GM19238 (cell line): ENCODE measurements around the gene SH3RF1.

Experiments used
- DNase-seq: peaks from one replicate; pipeline ENCODE4 v3.0.0; 2011; ENCODE audit warnings: low spot score; ENCODE audit not compliant: insufficient read length

The SH3RF1 gene

GRCh38 chr4:169110633-169111032 lies 160.1 kb downstream of the SH3RF1 start:
- DNase-seq, result no peak

DNA sequence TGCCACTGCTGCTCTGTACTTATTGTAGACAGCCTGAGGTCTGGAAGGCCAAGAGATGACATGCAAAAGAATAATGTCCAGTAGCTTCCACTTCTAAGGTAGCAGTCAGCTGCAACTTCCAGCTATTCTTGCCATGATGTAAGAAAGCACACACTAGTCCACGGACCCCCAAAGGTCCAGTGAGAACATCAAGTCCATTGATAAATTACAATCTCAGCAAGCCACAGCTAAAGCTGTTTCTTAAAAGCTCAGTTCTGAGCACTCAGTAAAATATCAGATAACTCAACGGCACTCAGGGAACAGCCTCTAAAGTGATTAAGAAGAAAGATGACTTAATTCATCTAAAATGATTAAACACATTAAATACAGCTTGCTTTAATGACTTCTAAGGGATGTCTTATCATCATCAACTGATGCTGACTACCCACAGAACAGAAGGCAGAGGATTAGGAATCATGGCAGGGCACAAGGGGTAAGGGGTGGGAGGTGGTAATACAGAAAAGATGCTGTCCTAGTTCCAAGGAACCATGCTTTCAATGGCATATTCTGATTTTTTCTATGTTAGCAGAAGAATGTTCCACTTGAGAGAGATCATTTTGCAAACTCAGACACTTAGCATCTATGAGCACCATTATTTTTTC lies 161.6 kb downstream of the SH3RF1 start:
- DNase-seq, result no peak

DNA sequence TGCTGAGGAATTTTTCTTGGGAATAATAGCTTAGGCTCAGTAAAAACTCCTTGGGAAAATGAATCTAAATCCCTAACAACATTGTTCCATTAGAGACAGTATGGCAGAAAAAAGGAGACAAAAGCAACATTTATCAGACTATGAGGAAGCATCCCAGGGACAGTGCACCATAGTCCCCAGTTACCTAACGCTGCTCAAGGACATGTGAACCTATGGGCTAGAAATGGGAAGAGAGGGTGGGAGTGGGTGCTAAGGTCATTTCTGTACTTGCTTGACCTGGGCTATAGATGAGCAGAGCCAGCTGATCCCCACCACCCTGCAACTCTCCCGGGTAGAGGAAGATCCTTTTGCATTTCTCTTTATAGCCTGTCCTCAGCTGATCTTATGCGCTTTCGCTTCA lies 162.5 kb downstream of the SH3RF1 start:
- DNase-seq, result no peak

- DNase-seq, result no peak
Measured at GRCh38 chr4:169107528-169107927, 163.2 kb downstream of the SH3RF1 start.

GRCh38 chr4:169106696-169107229 lies 164.0 kb downstream of the SH3RF1 start:
- DNase-seq, result no peak

- no peak for DNase-seq
Measured at GRCh38 chr4:169105620-169106019, 165.1 kb downstream of the SH3RF1 start.

- DNase-seq, result no peak
Measured at GRCh38 chr4:169103966-169104412, 166.8 kb downstream of the SH3RF1 start.

GRCh38 chr4:169102026-169102425 lies 168.7 kb downstream of the SH3RF1 start:
- DNase-seq, result no peak

GRCh38 chr4:169100670-169101101 lies 170.1 kb downstream of the SH3RF1 start:
- DNase-seq, result no peak

GRCh38 chr4:169099771-169100180 lies 171.0 kb downstream of the SH3RF1 start:
- DNase-seq, result no peak

GRCh38 chr4:169098969-169099690 lies 171.6 kb downstream of the SH3RF1 start:
- DNase-seq, result no peak

DNA sequence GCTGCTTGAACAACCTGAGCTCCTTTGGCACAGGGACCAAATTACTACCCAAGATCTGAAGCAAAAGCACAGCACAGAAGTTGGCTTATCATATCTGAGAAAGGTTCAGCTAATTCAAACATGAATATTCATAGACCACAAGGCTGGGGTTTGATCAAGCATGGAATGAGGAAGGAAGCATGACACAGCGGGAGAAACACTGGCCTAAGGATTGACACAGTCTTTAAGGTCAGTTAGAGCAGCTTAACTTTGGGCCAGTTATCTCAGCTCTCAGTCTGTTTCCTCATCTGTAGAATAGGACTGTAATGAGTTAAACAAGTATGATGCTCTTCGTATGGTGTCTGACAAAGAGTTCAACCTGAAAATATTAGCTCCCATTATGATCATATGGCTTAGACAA lies 172.2 kb downstream of the SH3RF1 start:
- no peak for DNase-seq

DNA sequence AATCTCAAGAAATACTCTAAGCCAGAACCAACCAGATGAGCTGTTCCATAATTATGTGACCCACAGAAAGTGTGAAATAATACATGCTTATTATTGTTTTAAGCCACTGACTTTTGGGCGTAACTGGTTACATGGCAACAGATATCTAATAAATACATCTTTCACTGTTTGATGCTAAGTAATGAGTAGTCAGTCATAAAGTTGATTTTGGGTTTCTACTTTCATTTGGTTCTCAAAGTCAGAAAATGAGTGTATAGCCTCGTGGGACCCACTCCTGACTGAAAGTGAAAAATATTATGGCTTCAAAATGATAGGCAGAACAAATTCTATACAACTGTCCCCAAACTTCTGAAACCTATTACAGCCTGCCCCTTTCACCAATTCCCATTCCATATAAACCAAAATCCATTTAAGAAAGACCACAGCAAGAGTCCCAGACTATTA lies 172.7 kb downstream of the SH3RF1 start:
- DNase-seq, result no peak

DNA sequence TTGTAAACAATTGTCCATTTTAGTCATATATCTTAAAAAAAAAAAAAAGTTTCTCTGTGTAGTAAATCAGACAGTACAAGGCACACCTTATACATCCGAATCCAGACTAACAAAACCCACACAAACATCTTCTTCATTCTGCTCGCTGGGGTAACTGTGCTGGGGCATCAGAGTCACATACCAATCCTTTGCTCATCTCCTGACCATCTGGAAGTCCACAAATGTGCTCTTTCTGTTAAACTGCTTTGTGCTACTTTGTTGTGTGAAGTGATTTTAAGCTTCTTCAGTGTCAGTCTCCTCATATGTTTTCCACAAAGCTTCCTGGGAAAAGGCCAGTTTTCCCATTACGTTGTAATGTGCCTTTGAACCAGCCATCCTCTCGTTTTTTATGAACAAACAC lies 174.5 kb downstream of the SH3RF1 start:
- DNase-seq, result no peak

- no peak for DNase-seq
Measured at GRCh38 chr4:169094656-169095231, 176.0 kb downstream of the SH3RF1 start.

GRCh38 chr4:169092889-169093522 lies 177.8 kb downstream of the SH3RF1 start:
- DNase-seq, result no peak

- DNase-seq, result no peak
Measured at GRCh38 chr4:169090484-169091215, 180.1 kb downstream of the SH3RF1 start.

- no peak for DNase-seq
Measured at GRCh38 chr4:169089004-169089403, 181.8 kb downstream of the SH3RF1 start.

DNA sequence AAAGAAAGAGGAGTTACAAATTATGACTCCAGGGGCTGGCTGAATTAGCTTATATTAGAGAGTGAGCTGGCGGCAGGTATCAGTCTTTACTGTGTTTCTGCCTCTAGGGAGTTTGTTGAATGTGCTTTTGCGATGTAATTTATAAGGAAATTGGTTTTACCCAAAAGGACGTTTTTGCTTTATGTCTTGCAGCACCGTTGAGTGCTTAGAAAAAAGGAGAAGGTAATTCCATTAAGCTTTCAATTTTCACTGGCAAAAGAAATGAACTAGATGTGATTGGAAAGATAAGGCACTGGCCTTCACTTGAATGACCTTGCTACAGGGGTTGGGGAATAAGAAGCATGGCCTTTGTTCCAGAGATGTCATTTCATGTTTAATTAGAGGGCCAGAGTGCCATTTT lies 185.8 kb downstream of the SH3RF1 start:
- DNase-seq, result no peak

- no peak for DNase-seq
Measured at GRCh38 chr4:169080981-169081380, 189.8 kb downstream of the SH3RF1 start.
